AG04449 (cell line): ENCODE measurements around the gene NUFIP1.

Experiments
- CTCF ChIA-PET: fragments of 350-600 bp; formaldehyde crosslinking; extraction: SDS; loops from one replicate; lab custom pipeline; 2021; ENCODE audit warnings: antibody characterized with exemption; lab: Yijun Ruan, JAX
- POLR2A ChIA-PET: fragments of 400-600, 350-600 bp; formaldehyde crosslinking; extraction: SDS; loops from one replicate; lab custom pipeline; 2020; ENCODE audit warnings: antibody characterized with exemption, inconsistent platforms; lab: Yijun Ruan, JAX
- DNase-seq: peaks from one replicate; pipeline ENCODE4 v3.0.0-alpha.2; 2010; ENCODE audit warnings: low read depth, low spot score
- H3K4me3 ChIP-seq: 2 replicates; pipeline ENCODE4 v1.5.1; 2011; ENCODE audit warnings: low read depth, mild to moderate bottlenecking, control low read depth, low read length
- TF ChIP-seq, protein P1 (sequence below): IDR thresholded peaks from one replicate; pipeline ENCODE4 v1.5.1; 2011; ENCODE audit warnings: mild to moderate bottlenecking, moderate library complexity, low read length, control low read depth, inconsistent platforms; ENCODE audit not compliant: insufficient read depth; ENCODE audit errors: missing control alignments

NUFIP1 gene

DNA sequence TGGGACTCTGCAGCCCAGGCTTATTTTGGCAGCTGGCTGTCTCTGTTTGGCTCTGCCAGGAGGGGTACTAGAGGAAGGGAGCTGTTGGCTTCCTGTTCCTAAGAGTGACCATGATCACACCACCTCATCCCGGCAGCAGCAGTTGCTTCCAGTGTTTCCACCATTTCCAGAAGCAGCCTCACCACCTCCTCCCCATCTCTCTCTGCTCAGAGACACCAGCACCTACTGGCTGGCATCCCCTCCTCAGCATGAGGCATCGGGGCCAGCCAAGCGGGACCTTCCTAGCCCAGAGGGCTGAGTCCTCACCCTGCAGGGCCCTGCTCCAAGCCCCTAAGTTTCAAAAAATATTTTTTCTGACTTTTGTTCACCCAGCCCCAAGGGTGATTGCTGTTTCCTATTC, 59.0 kb downstream of the NUFIP1 start:
- TF ChIP-seq, protein P1, sequence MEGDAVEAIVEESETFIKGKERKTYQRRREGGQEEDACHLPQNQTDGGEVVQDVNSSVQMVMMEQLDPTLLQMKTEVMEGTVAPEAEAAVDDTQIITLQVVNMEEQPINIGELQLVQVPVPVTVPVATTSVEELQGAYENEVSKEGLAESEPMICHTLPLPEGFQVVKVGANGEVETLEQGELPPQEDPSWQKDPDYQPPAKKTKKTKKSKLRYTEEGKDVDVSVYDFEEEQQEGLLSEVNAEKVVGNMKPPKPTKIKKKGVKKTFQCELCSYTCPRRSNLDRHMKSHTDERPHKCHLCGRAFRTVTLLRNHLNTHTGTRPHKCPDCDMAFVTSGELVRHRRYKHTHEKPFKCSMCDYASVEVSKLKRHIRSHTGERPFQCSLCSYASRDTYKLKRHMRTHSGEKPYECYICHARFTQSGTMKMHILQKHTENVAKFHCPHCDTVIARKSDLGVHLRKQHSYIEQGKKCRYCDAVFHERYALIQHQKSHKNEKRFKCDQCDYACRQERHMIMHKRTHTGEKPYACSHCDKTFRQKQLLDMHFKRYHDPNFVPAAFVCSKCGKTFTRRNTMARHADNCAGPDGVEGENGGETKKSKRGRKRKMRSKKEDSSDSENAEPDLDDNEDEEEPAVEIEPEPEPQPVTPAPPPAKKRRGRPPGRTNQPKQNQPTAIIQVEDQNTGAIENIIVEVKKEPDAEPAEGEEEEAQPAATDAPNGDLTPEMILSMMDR: no peak
- H3K4me3 ChIP-seq: no peak overlapping the region
- no peak for DNase-seq
- ChIA-PET POLR2A (no interaction called here), CTCF (no interaction called here)

DNA sequence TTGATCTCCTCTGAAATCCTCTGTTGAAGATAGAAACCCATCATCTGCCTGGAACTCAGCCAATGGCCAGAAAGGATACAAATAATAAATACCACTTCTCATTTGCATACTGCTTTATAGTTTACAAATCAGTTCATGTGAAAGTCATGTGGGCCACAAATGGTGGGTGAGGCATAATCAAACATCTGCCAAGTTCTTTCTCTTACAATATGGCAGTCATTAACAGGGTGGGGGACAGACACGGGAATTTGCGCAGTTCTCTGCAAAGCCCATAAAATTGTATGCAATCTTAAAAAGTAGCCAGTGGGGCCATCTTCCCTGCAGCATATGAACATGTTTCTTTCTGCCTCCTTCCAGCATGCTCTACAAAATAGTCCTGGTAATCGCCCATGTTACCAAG, 59.6 kb downstream of the NUFIP1 start:
- DNase-seq: no peak
- POLR2A ChIA-PET: no interaction called here
- CTCF ChIA-PET: no interaction called here

DNA sequence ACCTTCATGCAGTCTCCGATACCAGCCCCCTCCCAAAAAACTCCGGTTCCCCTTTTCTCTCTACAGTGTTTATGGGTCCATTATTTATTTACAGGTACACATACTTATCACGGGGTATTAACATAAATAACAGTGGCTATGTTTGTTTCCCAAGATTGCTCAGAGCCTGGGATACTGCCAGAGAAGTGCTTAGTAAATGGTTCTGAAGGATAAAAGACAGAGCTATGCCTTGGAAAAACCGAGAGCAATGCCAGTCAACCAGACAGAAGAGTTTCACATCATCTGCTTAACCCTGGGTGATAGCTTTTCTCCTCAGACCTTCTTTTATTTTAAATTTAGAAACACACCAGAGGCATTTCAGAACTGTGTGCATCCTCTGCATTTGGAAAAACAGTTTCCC, 61.3 kb downstream of the NUFIP1 start:
- CTCF ChIA-PET: interaction anchor here (1.0 to 1.2 kb wide), 3 partner anchors 8 to 354 kb away, joined by 3 read pairs; no protein-coding TSS in a partner anchor
- no peak overlapping the region for H3K4me3 ChIP-seq
- DNase-seq: no peak
- POLR2A ChIA-PET: no interaction called here
- TF ChIP-seq, protein P1: no peak

More for the DNA sequence above, 59.6 kb downstream of the NUFIP1 start:
- TF ChIP-seq, protein P1: no peak
- H3K4me3 ChIP-seq: no peak overlapping the region

DNA sequence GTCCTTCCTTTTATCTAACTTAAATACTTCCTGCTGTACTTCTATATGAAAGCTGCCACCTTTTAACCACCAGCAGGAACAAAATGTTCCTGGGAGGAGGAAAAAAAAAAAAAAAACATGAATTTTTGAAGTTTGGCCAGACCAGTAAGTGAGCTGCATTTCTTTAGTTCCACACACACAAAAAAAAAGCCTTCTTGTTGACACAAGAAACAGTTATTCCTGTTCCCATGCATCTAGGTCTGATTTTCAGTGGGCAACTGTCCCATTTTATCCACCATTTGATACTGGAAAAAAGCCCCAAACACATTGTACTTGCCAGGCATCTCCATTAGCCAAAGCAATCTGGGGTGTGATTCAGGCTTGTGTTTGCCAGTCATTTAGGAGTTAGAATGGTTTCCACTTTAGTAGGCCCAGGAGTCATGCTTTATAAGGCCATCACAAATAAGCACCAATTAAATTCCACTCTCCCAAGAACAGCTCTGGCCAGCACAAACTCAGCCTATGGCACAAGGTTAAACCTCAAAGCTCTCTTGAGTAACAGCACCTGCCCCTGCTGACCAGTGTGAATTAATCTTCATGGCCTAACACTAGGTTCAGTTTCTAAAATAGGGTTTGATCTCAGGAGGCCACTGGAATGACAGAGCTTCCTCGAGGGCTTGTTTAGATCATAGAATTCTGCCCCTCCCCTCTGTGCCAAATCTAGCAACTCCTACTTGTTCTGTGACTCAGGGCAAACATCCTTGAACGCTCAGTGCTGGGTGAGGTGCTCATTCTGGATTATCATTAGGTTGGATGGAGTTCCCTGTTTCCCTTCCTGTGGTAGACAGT, 67.1 kb downstream of the NUFIP1 start:
- H3K4me3 ChIP-seq: no peak overlapping the region
- POLR2A ChIA-PET: interaction anchor here (1.0 kb wide), 1 partner anchor 11 kb away, joined by 3 read pairs; no protein-coding TSS in a partner anchor
- peak; percentile 85 for DNase-seq
- CTCF ChIA-PET: interaction anchor here (0.9 to 1.9 kb wide), 4 partner anchors 11 to 439 kb away, joined by 3 to 7 read pairs (median 3); no protein-coding TSS in a partner anchor
- TF ChIP-seq, protein P1: no peak

DNA sequence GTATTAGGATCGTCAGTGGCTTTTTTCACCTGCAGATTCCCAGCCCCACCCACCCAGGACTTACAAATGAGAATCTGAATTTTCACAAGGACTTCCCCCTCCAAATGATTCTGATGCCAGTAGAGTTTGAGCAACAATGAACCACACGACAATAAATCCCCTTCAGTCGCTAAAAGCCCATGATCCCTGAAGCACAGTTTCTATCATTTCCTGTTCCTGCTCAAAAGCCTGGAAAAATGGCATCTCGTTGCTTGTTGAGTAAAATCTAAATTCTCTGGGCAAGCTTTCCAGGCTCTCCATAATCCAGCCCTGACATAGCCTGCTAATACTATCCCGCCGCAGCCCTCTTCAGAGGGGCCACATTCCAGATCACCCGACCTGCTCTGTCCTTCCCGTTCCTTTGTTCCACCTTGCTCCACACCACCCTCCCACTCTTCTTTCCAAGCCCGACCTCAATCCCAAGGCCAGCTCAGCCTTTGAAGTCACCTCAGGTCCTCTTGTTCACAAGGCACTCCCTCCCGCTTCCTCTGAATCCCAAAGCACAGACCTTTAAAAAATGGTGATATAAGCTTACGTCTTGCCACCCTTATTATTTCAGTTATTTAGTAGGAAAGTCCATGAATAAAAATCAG, 67.9 kb downstream of the NUFIP1 start:
- H3K4me3 ChIP-seq: no peak overlapping the region
- DNase-seq: no peak
- CTCF ChIA-PET: interaction anchor here (0.9 to 1.9 kb wide), 5 partner anchors 11 to 438 kb away, joined by 3 to 7 read pairs (median 3); no protein-coding TSS in a partner anchor
- TF ChIP-seq, protein P1: no peak
- POLR2A ChIA-PET: no interaction called here

DNA sequence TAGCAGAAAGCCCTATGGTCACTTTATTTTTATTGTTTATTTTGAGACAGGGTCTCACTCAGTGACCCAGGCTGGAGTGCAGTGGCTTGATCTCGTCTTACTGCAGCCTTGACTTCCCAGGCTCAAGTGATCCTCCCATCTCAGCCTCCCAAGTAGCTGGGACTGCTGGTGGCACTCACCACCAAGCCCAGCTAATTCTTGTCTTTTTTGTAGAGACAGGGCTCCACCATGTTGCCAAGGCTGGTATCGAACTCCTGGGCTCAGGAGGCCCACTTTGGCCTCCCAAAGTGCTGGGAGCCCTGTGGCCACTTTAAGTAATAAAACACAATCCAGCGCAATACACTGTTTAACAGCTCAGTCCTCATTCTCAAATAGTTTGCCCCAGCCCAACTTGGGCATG, 69.3 kb downstream of the NUFIP1 start:
- CTCF ChIA-PET: interaction anchor here (0.6 to 1.3 kb wide), 3 partner anchors 8 to 53 kb away, joined by 3 to 5 read pairs (median 3); no protein-coding TSS in a partner anchor
- TF ChIP-seq, protein P1: no peak
- POLR2A ChIA-PET: no interaction called here
- H3K4me3 ChIP-seq: no peak overlapping the region
- no peak for DNase-seq
